Measurements from ENCODE around the gene THRSP.

DNA sequence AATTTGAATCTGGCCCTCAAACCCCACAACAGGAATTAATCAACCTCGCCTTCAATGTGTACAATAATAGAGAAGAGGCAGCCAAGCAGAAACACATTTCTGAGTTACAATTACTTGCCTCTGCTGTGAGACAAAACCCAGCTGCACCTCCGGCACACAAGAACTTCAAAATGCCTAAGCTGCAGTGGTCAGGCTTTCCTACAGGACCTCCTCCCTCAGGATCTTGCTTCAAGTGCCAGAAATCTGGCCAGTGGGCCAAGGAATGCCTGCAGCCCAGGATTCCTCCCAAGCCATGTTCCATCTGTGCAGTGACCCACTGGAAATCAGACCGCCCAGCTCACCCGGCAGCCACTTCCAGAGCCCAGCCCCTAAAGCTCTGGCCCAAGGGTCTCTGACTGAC is 19.4 kb downstream of the THRSP start:
- no peak for TF ChIP-seq POLR2AphosphoS5 (IDR thresholded peaks at IDR 0.05; ENCODE audit: insufficient read depth in 1 of 2, low read depth in 1 of 2)
- TF ChIP-seq, protein P1, sequence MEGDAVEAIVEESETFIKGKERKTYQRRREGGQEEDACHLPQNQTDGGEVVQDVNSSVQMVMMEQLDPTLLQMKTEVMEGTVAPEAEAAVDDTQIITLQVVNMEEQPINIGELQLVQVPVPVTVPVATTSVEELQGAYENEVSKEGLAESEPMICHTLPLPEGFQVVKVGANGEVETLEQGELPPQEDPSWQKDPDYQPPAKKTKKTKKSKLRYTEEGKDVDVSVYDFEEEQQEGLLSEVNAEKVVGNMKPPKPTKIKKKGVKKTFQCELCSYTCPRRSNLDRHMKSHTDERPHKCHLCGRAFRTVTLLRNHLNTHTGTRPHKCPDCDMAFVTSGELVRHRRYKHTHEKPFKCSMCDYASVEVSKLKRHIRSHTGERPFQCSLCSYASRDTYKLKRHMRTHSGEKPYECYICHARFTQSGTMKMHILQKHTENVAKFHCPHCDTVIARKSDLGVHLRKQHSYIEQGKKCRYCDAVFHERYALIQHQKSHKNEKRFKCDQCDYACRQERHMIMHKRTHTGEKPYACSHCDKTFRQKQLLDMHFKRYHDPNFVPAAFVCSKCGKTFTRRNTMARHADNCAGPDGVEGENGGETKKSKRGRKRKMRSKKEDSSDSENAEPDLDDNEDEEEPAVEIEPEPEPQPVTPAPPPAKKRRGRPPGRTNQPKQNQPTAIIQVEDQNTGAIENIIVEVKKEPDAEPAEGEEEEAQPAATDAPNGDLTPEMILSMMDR (IDR thresholded peaks at IDR 0.05) = no peak

Data from vagina (tissue), 2 donors.